Peyer's patch (tissue), 4 donors: Measurements from ENCODE around the gene HOXD10.

Experiments used
- POLR2A ChIP-seq, 2 donors: fragments of 450-650 bp; IDR thresholded peaks; one replicate each; pipeline ENCODE4 v1.5.1; 2017; ENCODE audit warnings: antibody characterized with exemption in 2 of 2, mild to moderate bottlenecking in 2 of 2, moderate library complexity in 2 of 2
- TF ChIP-seq, protein P1 (sequence below), 6 experiments: fragments of 450-650 bp in 4 of 6; fragments of 200-600 bp in 2 of 6; sonication (generic) in 1 of 6; IDR thresholded peaks; one replicate each; pipeline ENCODE4 v1.5.1; 2017 to 2019; ENCODE audit warnings: antibody characterized with exemption in 6 of 6, mild to moderate bottlenecking in 3 of 6, moderate library complexity in 1 of 6

DNA sequence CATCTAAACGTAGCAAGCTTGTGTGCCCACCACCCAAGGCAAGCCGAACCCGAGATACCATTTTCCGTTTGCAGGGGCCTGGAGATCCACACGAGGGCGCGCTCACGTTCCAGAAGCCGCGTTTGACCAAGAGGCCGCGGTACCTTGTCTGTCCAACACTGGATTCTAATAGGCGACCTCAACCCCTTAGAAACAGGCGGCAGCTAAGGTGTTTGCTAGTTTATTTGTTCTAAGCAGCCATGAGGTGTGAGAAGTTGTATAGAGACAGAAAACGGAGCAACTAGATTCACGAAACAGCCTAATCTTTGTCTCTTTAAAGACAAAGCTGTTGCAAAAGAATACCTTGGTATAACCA, 5.3 kb upstream of the HOXD10 start:
- TF ChIP-seq, protein P1, sequence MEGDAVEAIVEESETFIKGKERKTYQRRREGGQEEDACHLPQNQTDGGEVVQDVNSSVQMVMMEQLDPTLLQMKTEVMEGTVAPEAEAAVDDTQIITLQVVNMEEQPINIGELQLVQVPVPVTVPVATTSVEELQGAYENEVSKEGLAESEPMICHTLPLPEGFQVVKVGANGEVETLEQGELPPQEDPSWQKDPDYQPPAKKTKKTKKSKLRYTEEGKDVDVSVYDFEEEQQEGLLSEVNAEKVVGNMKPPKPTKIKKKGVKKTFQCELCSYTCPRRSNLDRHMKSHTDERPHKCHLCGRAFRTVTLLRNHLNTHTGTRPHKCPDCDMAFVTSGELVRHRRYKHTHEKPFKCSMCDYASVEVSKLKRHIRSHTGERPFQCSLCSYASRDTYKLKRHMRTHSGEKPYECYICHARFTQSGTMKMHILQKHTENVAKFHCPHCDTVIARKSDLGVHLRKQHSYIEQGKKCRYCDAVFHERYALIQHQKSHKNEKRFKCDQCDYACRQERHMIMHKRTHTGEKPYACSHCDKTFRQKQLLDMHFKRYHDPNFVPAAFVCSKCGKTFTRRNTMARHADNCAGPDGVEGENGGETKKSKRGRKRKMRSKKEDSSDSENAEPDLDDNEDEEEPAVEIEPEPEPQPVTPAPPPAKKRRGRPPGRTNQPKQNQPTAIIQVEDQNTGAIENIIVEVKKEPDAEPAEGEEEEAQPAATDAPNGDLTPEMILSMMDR (IDR thresholded peaks at IDR 0.05): peak in 4 of 6 experiments; percentile 39 to 56 (median 44)
- no peak for TF ChIP-seq POLR2A (IDR thresholded peaks at IDR 0.05)
